GM18868 (cell line): ENCODE results near the gene ADGRA1.

Experiments used
- ATAC-seq: cut with Tn5 transposase; IDR thresholded peaks from one replicate; pipeline ENCODE4 v1.9.1; 2021; ENCODE audit warnings: mild to moderate bottlenecking, moderate library complexity; ENCODE audit not compliant: unreplicated experiment

The ADGRA1 gene

DNA sequence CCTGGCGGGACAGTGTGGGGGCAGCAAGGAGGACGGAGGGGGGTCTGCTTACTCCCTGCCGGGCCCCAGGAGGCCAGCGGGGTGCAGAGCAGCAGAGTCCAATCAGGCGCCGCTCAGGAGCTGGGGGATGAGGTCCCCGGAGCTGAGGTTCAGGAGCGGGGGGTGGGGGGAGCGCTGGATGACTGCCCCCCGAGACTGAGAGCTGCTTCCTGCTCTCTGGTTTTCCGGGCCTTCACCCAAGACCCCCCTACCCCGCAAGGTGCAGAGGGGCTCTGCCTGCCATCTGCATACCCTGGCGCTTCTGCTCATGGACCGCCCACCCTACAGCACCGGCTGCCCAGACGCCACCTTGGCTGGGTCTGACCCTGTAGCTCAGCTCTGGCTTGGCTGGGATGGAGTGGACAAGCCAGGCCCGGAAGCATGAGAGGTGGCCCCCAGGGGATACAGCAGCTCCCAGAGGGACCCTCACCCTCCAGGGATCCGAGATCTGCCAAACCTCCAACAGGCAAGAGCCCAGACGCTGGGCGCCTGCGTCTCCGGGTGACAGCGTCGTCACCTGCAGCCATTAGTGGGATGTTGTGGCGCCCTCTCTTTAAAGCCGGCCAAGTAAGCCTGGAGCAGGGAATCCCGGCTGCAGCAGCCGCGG is 73.2 kb downstream of the ADGRA1 start:
- no peak for ATAC-seq

- no peak for ATAC-seq
Observed at GRCh38 chr10:133161486-133162109, 73.9 kb downstream of the ADGRA1 start.

DNA sequence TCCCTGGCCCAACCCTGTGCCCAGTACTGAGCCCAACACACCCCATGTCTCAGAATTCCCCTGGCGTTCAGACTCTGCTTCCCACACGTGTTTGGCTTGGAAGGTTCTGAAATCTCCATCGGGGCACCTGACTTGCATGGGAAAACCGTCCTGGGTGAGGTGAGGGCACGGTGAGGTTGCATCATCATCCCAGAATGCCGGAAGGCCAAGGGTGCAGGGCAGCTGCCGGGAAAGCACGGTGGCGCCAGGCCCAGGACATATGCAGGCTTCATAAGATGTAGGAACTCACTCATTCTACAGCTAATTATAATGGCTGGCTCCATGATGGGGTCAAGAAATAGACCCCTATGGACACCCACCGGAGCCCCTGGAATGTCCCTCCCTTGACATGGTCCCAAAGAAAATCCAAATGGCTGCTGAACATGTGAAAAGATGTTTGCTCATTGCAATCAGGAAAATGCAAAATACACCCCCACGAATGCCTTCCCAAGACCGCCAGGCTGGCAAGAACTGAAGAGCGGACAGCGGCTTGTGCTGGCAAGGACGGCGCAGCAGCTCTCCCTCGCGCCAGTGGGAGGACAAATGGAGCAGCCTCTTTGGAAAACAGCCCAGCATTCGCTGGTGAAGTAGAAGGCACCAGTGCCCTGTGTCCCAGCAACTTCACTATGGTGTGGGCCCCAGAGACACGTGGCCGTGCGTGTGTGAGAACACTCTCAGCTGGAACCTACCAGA is 74.6 kb downstream of the ADGRA1 start:
- ATAC-seq: no peak

DNA sequence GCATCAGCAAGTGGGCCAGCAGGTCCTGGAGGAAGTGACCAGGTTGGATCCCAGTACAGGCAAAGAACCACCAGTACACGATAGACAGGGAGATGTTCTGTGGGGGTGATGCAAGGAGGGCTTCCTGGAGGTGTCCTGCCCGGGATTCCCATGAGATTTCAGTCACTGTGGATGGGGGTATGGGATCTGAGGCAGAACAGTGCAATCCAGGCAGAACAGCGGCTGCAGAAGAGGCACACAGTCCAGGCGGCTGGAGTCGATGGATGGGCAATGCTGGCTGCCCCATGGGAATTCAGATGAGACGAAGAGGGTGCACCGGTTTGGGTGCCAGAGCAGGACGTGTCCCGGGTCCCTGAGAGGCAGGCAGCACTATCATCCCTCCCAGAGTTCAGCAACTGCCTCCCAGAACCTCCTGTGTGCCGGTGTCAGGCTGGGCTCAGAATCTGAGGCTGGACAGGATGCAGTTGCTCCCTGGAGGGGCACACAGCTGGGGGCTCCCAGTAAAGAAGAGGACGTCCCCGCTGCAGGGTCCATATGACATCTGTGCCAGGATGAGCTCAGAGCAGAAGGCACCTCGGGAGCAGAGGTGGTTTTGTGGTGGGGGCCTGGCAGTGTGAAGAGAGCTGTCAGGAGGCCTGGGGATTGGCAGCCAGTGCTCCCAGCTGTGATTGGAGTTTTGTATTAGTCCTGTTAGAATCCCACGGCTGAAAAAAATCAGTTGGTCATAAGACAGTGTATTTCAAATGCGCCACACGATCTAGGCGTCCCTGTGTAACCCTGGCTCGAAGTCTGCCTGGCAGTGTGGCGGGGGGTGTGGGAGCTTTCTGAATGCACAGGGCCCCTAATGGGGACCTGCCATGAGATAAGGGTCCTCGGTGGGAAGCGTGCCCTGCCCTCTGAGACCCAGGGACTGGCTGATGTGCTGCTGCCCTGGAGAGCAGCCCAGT is 75.5 kb downstream of the ADGRA1 start:
- ATAC-seq: no peak

DNA sequence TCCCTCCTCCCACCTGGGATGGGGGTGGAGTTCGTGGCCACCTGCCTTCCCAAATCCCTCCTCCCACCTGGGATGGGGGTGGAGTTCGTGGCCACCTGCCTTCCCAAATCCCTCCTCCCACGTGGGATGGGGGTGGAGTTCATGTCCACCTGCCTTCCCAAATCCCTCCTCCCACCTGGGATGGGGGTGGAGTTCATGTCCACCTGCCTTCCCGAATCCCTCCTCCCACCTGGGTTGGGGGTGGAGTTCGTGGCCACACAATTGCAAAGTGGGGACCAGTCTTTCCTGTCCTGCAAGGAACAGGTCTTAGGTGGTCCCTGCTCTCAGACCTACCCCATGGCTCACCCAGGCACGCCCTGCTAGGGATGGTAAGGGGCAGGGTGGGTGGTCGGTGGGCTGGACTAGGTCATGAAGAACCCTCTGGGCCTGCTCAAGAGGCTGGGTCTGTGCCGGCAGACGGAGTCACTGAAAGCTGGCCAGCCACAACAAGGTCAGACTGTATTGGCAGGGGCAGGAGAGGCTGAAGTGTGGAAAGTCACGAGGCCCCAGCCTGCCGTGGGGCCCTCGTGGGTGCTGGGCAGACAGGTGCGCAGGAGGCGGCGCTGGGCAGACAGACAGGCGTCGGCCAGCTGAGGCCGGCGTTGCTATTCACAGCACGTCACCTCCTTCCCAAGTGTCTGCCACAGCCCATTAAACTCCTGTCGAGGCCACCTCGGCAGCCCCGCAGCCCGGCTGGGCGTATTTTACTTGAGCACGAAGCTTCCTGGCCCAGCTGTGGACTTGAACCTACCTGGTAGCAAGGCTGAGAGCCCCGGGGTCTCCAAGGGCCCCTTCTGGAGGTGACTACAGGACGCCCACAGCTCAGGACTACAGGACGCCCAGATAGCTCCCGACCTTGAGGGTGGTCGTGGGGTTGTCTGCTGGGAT is 76.4 kb downstream of the ADGRA1 start:
- no peak for ATAC-seq

DNA sequence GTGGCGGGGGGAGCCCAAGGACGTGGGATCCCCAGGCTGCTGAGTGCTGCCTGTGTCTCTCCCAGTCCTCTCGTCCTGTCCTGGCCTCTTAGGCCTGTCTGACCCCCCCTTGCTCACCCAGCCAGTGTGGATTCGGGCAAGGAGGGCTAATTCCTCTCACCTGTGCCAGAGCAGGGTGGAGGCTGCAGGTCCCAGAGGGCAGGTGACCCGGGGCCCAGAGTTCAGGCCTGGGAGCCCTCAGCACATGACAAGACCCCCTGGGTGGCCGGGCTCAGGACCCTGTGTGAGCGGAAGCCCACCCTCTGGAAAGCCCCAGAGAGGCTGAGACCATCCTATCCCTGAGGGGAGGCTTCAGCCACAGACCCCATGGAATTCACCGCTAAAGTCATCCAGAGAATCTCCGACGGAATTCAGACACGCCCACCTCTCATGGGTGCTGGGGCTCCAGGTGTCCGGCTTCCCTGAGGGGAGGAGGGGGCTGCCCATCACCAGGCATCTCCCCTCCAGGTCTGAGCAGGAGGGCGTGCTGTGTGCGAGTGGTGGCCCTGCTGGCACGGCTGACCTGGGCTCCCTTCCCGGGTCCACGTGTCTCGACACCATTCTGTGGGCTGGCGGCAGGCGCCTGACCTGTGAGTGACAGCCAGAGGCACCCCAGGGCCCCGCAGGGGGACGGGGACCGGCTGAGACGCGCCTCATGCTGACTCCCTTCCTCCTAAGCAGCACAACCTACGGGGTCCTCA is 77.3 kb downstream of the ADGRA1 start:
- ATAC-seq: no peak

DNA sequence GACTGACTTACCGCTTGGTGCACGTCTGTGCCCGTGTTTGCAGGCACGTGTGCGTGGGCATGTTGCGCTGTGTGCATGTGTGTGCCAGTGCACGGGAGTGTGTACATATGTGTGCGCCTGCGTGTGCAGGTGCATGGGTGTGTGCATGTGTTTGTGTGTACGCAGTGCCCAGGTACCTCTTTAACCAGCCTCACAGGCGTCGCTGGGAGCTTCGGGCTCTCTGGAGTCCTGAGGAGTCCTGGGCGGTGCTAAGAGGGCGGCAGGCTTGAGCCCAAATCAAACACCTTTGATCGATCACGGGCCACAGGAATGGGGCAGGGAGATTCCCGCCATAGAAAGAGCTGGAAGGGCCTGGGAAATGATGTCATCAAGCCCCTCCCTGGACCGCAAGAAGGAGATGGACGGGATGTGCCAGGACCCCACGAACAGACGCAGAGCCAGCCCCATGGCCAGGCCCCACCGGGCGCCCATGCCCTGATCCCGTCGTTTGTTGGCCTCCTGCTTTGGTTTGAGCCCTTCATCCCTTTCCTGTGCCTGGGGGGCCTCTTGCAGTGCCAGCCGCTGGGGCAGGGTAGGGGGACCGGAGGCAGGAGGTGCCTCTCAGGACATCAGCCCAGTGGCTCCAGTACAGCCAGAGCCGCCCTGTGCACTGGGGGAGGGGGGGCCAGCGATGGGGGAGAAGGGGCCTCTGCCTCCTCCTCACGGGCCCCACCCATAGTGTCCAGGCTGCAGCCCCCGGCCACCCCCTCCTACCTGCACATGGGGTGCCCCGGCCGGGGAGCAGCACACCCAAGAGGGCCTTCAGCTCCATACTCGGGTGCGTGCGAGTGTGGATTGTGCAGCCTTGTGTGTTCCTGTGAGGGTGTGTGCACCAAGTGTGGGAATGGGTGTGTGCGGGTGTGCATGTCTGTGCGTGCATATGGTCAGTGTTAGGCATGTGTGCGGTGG is 78.1 kb downstream of the ADGRA1 start:
- ATAC-seq: no peak

GRCh38 chr10:133166504-133166827 is 78.7 kb downstream of the ADGRA1 start:
- no peak for ATAC-seq

DNA sequence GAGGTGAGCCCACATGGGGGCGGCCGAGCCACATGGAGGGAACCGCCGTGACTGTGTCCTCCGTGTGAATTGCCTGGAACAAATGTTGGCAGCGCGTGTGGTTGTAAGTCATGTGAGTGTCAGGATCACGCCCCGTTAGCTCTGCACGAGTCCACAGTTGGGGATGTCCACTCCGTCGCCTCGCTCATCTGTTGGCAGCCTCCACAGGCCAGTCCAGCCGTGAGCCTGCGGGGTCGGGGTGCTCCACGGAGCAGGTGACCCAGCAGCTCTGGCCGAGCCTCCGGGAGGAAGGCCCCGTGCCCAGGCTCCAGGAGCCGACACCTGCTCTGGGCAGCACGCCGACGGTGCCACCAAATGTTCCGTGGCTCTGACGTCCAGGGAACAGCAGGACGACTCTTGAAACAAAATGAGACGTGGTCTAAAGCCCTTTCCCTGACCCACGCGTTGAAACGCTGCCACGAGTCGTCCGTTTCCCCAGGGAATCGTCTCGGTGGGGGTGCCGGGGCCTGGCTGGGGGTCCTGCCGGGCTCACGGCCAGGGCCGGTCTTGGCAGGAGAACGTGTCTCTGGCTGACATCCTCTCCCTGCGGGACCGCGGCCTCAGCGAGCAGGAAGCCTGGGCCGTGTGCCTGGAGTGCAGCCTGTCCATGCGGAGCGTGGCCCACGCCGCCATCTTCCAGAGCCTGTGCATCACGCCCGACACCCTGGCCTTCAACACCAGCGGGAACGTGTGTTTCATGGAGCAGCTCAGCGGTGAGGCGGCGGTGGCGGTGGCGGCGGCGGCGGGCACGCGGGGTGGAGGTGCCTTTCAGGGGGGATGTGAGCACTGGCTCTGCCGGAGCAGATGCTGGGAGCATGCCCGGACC is 79.3 kb downstream of the ADGRA1 start:
- ATAC-seq: no peak

- ATAC-seq: no peak
Observed at GRCh38 chr10:133167693-133168616, 80.2 kb downstream of the ADGRA1 start.

GRCh38 chr10:133168617-133169031 is 80.9 kb downstream of the ADGRA1 start:
- ATAC-seq: no peak

- ATAC-seq: no peak
Observed at GRCh38 chr10:133169173-133169947, 81.6 kb downstream of the ADGRA1 start.

- no peak for ATAC-seq
Observed at GRCh38 chr10:133170092-133170491, 82.4 kb downstream of the ADGRA1 start.

DNA sequence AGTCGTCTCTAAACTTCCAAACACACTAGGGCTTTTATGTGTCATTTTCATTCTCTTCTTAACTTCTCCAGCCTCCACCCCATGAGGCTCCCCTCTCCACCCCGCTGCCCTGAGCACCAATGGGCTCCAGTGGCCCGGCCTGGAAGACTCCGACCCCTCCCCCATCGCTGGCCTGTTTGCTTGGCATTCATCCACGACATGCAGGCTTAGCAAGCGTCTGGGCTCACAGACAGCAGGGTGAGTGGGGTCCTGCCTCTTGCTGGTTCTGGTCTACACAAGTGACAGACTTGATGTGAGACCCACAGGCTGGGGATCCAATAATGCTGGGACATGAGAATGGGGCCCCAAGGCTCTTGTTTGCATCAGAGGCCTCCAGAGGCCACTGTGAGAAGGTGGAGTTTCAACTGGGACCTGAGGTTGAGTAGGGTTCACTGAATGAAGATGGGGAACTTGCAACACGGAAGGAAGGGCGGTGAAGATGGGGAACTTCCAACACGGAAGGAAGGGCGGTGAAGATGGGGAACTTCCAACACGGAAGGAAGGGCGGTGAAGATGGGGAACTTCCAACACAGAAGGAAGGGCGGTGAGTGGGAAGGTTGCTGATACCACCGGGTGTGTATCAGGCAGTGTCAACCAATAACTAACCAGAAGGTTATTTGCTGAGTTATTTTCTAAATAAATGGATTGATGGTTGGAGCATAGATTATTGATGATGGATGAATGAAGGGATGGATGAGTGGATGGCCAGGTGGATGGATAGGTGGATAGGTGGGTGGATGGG is 86.3 kb downstream of the ADGRA1 start:
- no peak for ATAC-seq
